T-helper 1 cell (primary cell): Measurements from ENCODE around the gene MRGPRX2.

Experiments
- DNase-seq, 5 donors: peaks; one replicate each; pipeline ENCODE4 v3.0.0-alpha.2; 2012 to 2020
- total RNA-seq, 4 donors: gene quantifications; one replicate each; lab custom pipeline; 2026; lab: John Stamatoyannopoulos, UW

Gene MRGPRX2
- total RNA-seq = 0 to 0.12 (median 0.04) reads per million in 4 donors

- peak in 1 of 5 donors; percentile 26 for DNase-seq
Measured at GRCh38 chr11:19060629-19061028, at the start of gene MRGPRX2. Gene MRGPRX2 (minus strand): TSS chr11:19060717. CDS start chr11:19056402, 4,315 bp downstream.

- no peak for DNase-seq
Measured at GRCh38 chr11:19110295-19110694, 49.8 kb upstream of the MRGPRX2 start.

- DNase-seq = no peak
Measured at GRCh38 chr11:19107125-19107524, 46.6 kb upstream of the MRGPRX2 start.

DNA sequence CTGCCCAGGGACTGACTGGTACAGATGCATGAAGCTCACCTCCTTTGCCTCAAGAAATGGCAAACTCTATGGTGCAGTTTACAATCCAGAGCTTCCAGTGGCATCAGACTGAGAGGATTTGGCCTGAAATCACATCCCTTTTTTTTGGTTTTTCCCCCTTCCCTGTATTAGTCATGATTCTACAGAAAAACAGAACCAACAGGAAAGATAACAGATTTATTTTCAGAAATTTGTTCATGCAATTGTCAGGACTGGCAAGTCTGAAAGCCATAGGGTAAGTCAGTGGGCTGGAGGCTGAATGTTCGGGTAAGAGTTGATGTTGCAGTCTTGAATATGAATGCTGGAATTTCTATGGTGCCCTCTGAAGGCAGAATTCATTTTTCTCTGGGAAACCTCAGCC lies 44.5 kb upstream of the MRGPRX2 start:
- DNase-seq = no peak

- no peak for DNase-seq
Measured at GRCh38 chr11:19102521-19102900, 42.0 kb upstream of the MRGPRX2 start.

DNA sequence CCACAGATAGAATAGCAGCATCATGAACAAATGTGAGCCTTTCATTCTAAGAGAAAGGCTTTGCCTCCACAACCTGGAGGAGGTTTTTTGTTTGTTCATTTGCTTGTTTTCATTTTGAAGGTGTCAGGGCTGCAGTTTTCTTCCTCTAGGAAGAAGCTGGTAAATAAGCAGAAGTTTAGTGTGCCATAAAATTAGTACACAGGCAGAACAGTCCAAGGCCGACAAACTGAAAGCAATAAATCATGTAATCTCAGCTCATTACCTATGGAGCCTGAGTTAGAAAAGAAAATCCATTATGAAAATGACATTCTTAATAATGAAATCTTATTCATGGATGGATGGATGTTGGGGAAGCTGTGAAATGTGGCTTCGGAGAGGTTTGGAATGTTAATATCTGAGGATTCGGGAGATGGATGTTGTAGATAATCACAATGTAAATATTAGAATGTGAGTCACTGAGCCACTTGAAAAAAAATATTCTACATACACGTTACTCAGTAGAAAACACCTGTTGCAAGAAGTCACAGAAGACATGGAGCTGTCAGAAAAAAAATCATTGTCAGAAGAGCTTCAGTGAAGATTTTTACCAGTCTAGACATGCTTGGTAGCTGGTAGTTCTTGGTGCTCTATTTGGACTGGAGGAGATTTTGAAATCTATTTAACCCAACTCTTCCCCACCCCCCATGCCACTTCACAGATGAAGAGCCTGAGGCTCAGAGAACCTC lies 41.4 kb upstream of the MRGPRX2 start:
- no peak for DNase-seq

- DNase-seq = no peak
Measured at GRCh38 chr11:19100885-19101284, 40.4 kb upstream of the MRGPRX2 start.

- DNase-seq = no peak
Measured at GRCh38 chr11:19099093-19099492, 38.6 kb upstream of the MRGPRX2 start.

DNA sequence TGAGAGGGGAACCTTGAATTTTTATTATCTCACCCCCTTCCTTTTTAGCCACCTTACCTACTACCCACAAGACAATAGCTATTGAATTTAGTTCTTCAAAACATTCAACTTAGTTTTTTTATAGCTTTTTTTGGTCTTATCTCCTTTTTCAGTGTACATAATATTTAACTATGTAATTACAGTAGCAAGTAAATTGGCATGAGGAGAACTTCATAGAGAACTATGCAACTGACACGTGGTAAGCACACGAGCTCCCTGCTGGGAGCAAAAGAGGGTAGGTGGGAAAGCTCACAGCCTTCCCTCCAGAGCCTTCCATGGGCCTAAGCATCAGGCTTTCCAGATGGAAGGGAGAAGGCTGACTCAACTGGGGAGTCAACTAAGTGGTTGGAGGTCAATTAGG lies 34.3 kb upstream of the MRGPRX2 start:
- no peak for DNase-seq

- no peak for DNase-seq
Measured at GRCh38 chr11:19093976-19094375, 33.5 kb upstream of the MRGPRX2 start.

- no peak for DNase-seq
Measured at GRCh38 chr11:19092850-19093249, 32.3 kb upstream of the MRGPRX2 start.

- DNase-seq = no peak
Measured at GRCh38 chr11:19092342-19092741, 31.8 kb upstream of the MRGPRX2 start.

DNA sequence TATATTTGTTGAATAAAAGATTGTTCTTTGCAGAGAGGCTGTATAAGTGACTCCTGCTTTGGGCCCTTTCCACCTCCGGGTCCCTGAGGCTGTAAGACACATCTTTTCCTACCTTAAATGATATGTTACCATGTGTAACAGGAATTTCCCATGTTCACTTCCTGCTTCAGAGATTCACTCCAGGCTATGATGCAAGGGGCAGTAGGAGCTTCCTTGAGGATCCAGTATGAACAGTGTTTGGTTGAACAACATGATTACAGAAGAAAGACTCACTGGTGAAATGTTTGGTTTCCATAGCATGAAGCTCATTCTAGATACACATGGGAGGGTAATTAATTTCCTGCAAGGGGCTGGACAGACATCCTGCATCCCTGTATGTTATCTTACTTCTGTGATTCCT lies 30.8 kb upstream of the MRGPRX2 start:
- DNase-seq = no peak

DNA sequence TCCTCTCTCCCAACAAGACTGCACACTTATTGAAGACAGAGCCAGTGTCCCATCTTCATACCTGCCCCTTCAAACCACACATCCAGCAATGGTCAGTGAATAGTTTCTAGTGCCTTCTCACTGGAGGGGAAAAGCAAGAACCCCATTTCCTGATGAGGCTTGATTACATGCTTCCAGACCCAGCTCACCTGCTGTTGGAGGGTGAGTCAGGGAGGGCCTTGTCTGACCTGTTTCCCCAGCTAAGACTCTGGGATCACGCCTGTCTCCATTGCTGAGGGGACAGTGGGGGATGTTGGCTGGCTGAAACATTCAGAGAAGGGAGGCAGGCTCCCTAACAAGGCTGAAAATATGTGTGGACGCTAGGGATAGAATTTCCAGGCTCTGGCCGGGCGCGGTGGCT lies 28.9 kb upstream of the MRGPRX2 start:
- DNase-seq = no peak

DNA sequence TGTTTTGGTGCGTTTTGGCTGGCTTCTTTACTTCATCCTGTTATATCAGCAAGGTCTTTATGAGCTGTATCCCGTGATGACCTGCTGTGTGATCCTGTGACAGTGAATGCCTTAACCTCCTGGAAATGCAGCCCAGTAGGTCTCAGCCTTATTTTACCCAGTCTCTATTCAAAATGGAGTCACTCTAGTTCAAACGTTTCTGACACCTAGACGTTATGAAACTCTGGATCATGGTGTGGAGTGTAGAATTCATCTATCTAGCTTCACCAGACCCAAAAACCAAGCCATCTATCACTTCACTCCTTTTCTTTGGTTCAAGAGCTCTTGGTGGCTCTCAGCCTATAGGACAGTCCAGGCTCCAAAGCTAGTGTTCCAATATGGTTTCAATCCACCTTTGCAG lies 28.3 kb upstream of the MRGPRX2 start:
- DNase-seq = no peak

- DNase-seq = no peak
Measured at GRCh38 chr11:19087658-19088057, 27.1 kb upstream of the MRGPRX2 start.

GRCh38 chr11:19084661-19085315 lies 24.3 kb upstream of the MRGPRX2 start:
- DNase-seq = no peak

DNA sequence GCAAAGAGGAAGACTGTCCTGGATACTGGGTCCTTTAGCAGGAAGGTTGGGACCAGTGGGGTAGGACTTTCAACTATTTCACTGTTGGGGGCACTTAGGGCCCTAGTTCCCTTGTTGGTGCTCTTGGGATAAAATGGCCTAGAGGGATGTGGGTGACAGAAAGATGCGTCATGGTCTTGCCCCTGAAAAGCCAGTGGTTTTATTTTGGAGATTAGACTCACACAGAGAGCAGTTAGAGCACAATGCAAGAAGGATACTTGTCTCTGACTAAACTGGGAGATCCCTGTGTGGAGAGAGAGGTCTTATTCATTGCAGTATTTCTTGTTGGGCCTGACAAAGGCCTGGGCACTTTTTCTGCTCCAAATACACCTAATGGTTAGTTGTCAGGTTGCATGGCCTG lies 22.6 kb upstream of the MRGPRX2 start:
- no peak for DNase-seq

GRCh38 chr11:19080579-19080993 lies 20.1 kb upstream of the MRGPRX2 start:
- no peak for DNase-seq

DNA sequence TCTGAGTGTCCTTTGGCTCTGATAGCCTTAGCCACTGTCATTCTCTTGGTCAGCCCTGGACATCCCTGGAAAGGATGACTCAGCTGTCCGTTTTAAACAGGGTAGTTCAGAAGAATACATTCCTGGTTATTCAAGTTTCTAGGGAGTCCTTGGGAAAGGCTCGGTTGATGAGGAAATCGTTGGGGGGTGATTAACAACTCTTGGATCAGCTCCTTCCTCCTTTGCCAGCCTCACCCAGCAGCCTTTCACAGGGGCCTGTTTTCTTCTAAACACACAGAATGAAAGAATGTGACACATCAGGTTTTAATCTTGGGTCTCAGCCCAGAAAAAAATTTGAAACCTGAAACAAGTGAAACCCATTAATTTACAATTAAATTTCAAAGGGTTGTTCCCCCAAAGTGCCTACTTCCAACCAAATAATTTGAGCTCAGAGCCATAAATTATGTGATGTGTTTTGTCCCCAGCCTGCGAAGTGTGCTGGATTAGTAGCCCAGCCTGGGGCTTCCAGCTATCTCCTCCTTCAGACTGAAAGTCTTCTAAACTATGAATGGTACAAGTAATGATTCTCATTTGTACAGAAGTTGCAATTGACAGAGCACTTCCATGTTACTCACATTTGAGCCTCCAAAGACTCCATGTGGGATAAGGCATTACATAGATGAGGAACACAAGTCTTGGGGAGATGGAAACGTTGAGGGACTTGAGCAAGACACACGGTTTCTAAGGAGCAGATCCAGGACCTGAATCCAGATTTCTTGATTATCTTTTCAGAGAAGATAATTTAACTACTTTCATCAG lies 19.3 kb upstream of the MRGPRX2 start:
- DNase-seq = no peak

GRCh38 chr11:19077965-19078364 lies 17.4 kb upstream of the MRGPRX2 start:
- DNase-seq = no peak

DNA sequence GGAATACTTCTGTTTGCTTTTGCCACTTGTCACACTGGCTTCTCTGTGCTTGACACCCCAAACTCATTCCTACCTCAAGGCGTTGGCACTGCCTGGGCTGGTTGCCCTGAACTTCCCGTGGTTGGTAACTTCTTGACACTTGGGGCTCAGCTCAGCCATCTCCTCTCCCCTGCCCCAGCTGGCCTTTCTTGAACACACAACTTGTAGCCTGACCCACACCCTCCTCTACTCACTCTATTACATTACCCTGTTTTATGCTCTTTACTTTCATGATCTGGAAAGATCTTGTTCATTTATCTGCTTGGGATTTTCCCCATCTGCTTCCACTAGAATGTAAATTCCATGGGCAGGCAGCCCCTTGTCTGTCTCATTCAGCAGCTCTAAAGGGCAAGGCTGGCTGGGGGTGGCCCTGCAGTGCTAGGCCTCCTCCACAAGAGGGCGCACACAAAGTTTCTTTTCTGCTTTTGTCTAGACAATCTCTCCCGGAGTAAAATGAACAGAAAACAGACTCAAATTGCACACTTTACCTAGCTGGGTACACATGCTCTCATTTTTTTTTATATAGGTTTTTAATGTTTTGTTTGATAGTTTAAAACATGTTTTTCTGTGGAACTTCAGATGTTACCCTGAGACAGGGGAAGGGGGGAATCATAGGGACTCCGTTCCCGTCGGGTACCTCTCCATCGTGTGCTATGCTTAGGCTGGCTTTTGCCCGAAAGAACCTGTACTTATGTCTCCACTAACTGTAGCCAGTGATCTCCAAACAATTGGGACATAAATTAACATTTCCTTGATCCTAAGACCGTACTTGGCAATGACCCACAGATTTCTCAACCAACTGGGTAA lies 16.4 kb upstream of the MRGPRX2 start:
- DNase-seq = peak in 4 of 5 donors; percentile 25 to 45 (median 36)

- no peak for DNase-seq
Measured at GRCh38 chr11:19075636-19076035, 15.1 kb upstream of the MRGPRX2 start.
